HG03469 (cell line): Measurements from ENCODE around the gene DTD2.
"Not testable (repeated sequence)": the region's sequence is repeated elsewhere in the genome, so short reads cannot be mapped to it uniquely, and the experiment has no call there.

Experiments used
- ATAC-seq: cut with Tn5 transposase; IDR thresholded peaks from one replicate; pipeline ENCODE4 v1.9.1; 2021; ENCODE audit warnings: mild to moderate bottlenecking, moderate library complexity, moderate number of reproducible peaks; ENCODE audit not compliant: unreplicated experiment

DTD2 gene

GRCh38 chr14:31442284-31442683, 15.0 kb downstream of the DTD2 start:
- no peak for ATAC-seq

- ATAC-seq, result no peak
Observed at GRCh38 chr14:31441273-31442111, 15.8 kb downstream of the DTD2 start.

GRCh38 chr14:31440280-31440679, 17.0 kb downstream of the DTD2 start:
- ATAC-seq, result no peak

- ATAC-seq, result no peak
Observed at GRCh38 chr14:31439561-31439960, 17.7 kb downstream of the DTD2 start.

GRCh38 chr14:31437045-31437691, 20.1 kb downstream of the DTD2 start:
- not testable (repeated sequence) for ATAC-seq

- no peak for ATAC-seq
Observed at GRCh38 chr14:31435276-31435675, 22.0 kb downstream of the DTD2 start.

GRCh38 chr14:31430634-31431264, 26.6 kb downstream of the DTD2 start:
- no peak for ATAC-seq

- ATAC-seq, result no peak
Observed at GRCh38 chr14:31429791-31430190, 27.5 kb downstream of the DTD2 start.

- no peak for ATAC-seq
Observed at GRCh38 chr14:31428011-31428410, 29.3 kb downstream of the DTD2 start.

- no peak for ATAC-seq
Observed at GRCh38 chr14:31426663-31427062, 30.6 kb downstream of the DTD2 start.

GRCh38 chr14:31425905-31426304, 31.4 kb downstream of the DTD2 start:
- no peak for ATAC-seq

- ATAC-seq, result no peak
Observed at GRCh38 chr14:31421200-31421599, 36.1 kb downstream of the DTD2 start.

GRCh38 chr14:31420319-31421111, 36.8 kb downstream of the DTD2 start, which contains the start of gene HEATR5A:
Gene HEATR5A, minus strand, starts transcription at chr14:31420550. Its CDS starts 17,575 bp downstream, at chr14:31402975.
- peak; percentile 94 for ATAC-seq

GRCh38 chr14:31419967-31420318, 37.4 kb downstream of the DTD2 start:
- ATAC-seq, result no peak

- ATAC-seq, result no peak
Observed at GRCh38 chr14:31419179-31419966, 37.9 kb downstream of the DTD2 start.

GRCh38 chr14:31418440-31418839, 38.9 kb downstream of the DTD2 start:
- no peak for ATAC-seq

GRCh38 chr14:31414190-31414833, 43.0 kb downstream of the DTD2 start:
- no peak for ATAC-seq

GRCh38 chr14:31411218-31411727, 46.0 kb downstream of the DTD2 start:
- no peak for ATAC-seq

GRCh38 chr14:31410048-31410650, 47.2 kb downstream of the DTD2 start:
- no peak for ATAC-seq
